Endothelial cell of umbilical vein (primary cell): ENCODE measurements around the gene COBLL1. TPM values are rescaled to one million over a fixed set of nuclear protein-coding genes. Genes with fewer than 3 reads are reported as not detected.
A peak's percentile ranks its signal among the peaks of the same experiment; 100 is the strongest.

ENCODE experiments used
- BruUV-seq: library from RNA; stranded (reverse); fragments of 400-500 nt; replicated peaks from 2 replicates; lab custom pipeline; 2021; lab: Mats Ljungman, UMichigan
- CTCF ChIA-PET: fragments of 300-600, 350-600 bp; sonication (Branson Sonifier 250); formaldehyde crosslinking; loops from one replicate; lab custom pipeline; 2021; ENCODE audit warnings: antibody characterized with exemption, inconsistent platforms; lab: Charles Lee
- POLR2A ChIA-PET: fragments of 300-600, 350-600 bp; sonication (Branson Sonifier 250); formaldehyde crosslinking; loops from one replicate; lab custom pipeline; 2021; ENCODE audit warnings: antibody characterized with exemption, inconsistent platforms; lab: Charles Lee
- DNase-seq: peaks from one replicate; pipeline ENCODE4 v3.0.0-alpha.2; 2011; ENCODE audit warnings: low read depth, low spot score
- FAIRE-seq: peaks from 2 replicates; lab custom pipeline; 2011; peaks lifted over from hg19 to GRCh38; lab: Jason Lieb, UNC
- H2AFZ ChIP-seq: 2 replicates; pipeline ENCODE4 v1.6.0; 2012; ENCODE audit warnings: low read depth, low read length, control low read depth, inconsistent platforms
- H3K27ac ChIP-seq: 2 replicates; pipeline ENCODE4 v1.5.1; 2011; ENCODE audit warnings: low read depth, mild to moderate bottlenecking, control low read depth, low read length, moderate library complexity; ENCODE audit not compliant: insufficient read depth
- H3K27me3 ChIP-seq, 2 experiments: 2 replicates each; pipeline versions ENCODE4 v1.6.0 to v1.6.1; 2011; ENCODE audit warnings: low read length in 2 of 2, mixed read lengths in 1 of 2; ENCODE audit not compliant: control insufficient read depth in 2 of 2, insufficient read depth in 2 of 2
- H3K36me3 ChIP-seq, 2 experiments: 2 replicates in 1 of 2; 3 replicates in 1 of 2; pipeline ENCODE4 v1.5.1; 2011; ENCODE audit warnings: low read length in 2 of 2, mild to moderate bottlenecking in 1 of 2, moderate library complexity in 1 of 2; ENCODE audit not compliant: control insufficient read depth in 2 of 2, insufficient read depth in 2 of 2; ENCODE audit errors: extremely low read depth in 1 of 2
- H3K4me1 ChIP-seq: 3 replicates; pipeline ENCODE4 v1.5.1; 2011; ENCODE audit warnings: mild to moderate bottlenecking, low read length; ENCODE audit not compliant: control insufficient read depth, insufficient read depth; ENCODE audit errors: extremely low read depth
- H3K4me2 ChIP-seq: 2 replicates; pipeline ENCODE4 v1.6.1; 2011; ENCODE audit warnings: low read length, control low read depth, mixed read lengths; ENCODE audit not compliant: insufficient read depth
- H3K4me3 ChIP-seq, 3 experiments: fragments of 200-600 bp in 1 of 3; sonication (generic), shearing (Covaris generic) in 1 of 3; replicated peaks in 1 of 3; 2 replicates each; pipeline ENCODE4 v1.5.1; 2011 to 2016; ENCODE audit warnings: control low read depth in 3 of 3, low read length in 3 of 3, mild to moderate bottlenecking in 2 of 3, inconsistent platforms in 1 of 3, low read depth in 1 of 3, moderate library complexity in 1 of 3; ENCODE audit not compliant: insufficient read depth in 1 of 3
- H3K79me2 ChIP-seq: 2 replicates; pipeline ENCODE4 v1.6.0; 2012; ENCODE audit warnings: low read length, inconsistent platforms; ENCODE audit not compliant: control insufficient read depth, insufficient read depth
- H3K9ac ChIP-seq: replicated peaks from 2 replicates; pipeline ENCODE3; 2011; ENCODE audit warnings: low read length, control low read depth; ENCODE audit not compliant: insufficient read depth; ENCODE audit errors: extremely low read depth
- H3K9me1 ChIP-seq: replicated peaks from 3 replicates; pipeline ENCODE4 v1.6.0; 2011; ENCODE audit warnings: mild to moderate bottlenecking, low read length; ENCODE audit not compliant: control insufficient read depth, insufficient read depth; ENCODE audit errors: extremely low read depth
- H3K9me3 ChIP-seq: replicated peaks from 2 replicates; pipeline ENCODE4 v1.5.1; 2012; ENCODE audit warnings: low read length, inconsistent platforms; ENCODE audit not compliant: control insufficient read depth, insufficient read depth
- H4K20me1 ChIP-seq: replicated peaks from 2 replicates; pipeline ENCODE3; 2011; ENCODE audit warnings: mild to moderate bottlenecking, low read length; ENCODE audit not compliant: control insufficient read depth, insufficient read depth; ENCODE audit errors: extremely low read depth
- EZH2 ChIP-seq: IDR thresholded peaks from 2 replicates; pipeline ENCODE4 v1.6.1; 2012; ENCODE audit warnings: borderline replicate concordance, low read depth, mild to moderate bottlenecking, moderate library complexity, low read length, inconsistent platforms; ENCODE audit not compliant: severe bottlenecking
- FOS ChIP-seq: IDR thresholded peaks from 2 replicates; pipeline ENCODE4 v1.6.1; 2011; ENCODE audit warnings: mild to moderate bottlenecking, low read length, moderate library complexity, borderline replicate concordance; ENCODE audit not compliant: insufficient read depth
- GATA2 ChIP-seq: IDR thresholded peaks from 2 replicates; pipeline ENCODE4 v1.7.0; 2011; ENCODE audit warnings: low read depth, mild to moderate bottlenecking, moderate library complexity, mixed read lengths, low read length; ENCODE audit not compliant: insufficient read length, insufficient read depth
- JUN ChIP-seq: IDR thresholded peaks from 2 replicates; pipeline ENCODE4 v1.6.1; 2011; ENCODE audit warnings: borderline replicate concordance, low read depth; ENCODE audit not compliant: insufficient read length, insufficient read depth
- MYC ChIP-seq: IDR thresholded peaks from one replicate; pipeline ENCODE4 v1.6.1; 2011; ENCODE audit warnings: mild to moderate bottlenecking, low read depth, low read length
- POLR2A ChIP-seq: IDR thresholded peaks from 2 replicates; pipeline ENCODE4 v1.6.1; 2012; ENCODE audit warnings: low read depth, mild to moderate bottlenecking, control low read depth, low read length
- POLR2AphosphoS5 ChIP-seq: IDR thresholded peaks from 2 replicates; pipeline ENCODE4 v1.6.1; 2012; ENCODE audit warnings: low read depth, mild to moderate bottlenecking, control low read depth, low read length, moderate library complexity; ENCODE audit not compliant: insufficient read depth
- dilution Hi-C: fragments of 300-500 bp; cut with MboI; formaldehyde crosslinking; loops from one replicate; pipeline ENCODE4 v1.15.0; 2019; ENCODE audit warnings: low sequenced_read_pairs; ENCODE audit not compliant: extremely low pct_ligation_motif_present
- intact Hi-C: fragments of 100-400 bp; cut with micrococcal nuclease; formaldehyde crosslinking; loops from one replicate; pipeline ENCODE4 v1.10.0; 2022
- polyA plus RNA-seq, 4 experiments: library from polyadenylated mRNA; depleted of rRNA in 3 of 4; stranded (reverse) in 3 of 4; unstranded in 1 of 4; fragments of >200 nt; gene quantifications; 2 replicates each; pipeline versions ENCODE4 v1.2.1 to v1.2.3, GENCODE V29; 2011 to 2012; ENCODE audit warnings: missing spikeins in 1 of 4
- total RNA-seq: library from RNA; stranded (reverse); gene quantifications from 2 replicates; pipeline ENCODE4 v1.2.3, GENCODE V29; 2021
- TF ChIP-seq, protein P1 (sequence below): IDR thresholded peaks from 2 replicates; pipeline ENCODE4 v1.6.1; 2011; ENCODE audit not compliant: insufficient read depth, insufficient read length
- TF ChIP-seq, protein P2 (sequence below), 2 donors: IDR thresholded peaks; 1 replicate in 1 of 2; 2 replicates in 1 of 2; pipeline ENCODE4 v1.5.1; 2011; ENCODE audit warnings: low read length in 2 of 2, mild to moderate bottlenecking in 2 of 2, moderate library complexity in 2 of 2, control low read depth in 1 of 2, inconsistent platforms in 1 of 2, low read depth in 1 of 2; ENCODE audit not compliant: insufficient read depth in 1 of 2; ENCODE audit errors: extremely low read depth in 1 of 2

The COBLL1 gene
- total and polyA plus RNA-seq, 2 donors (not counting 3 experiments of a cell fraction or from before 2014, with no cell fraction given): 9.1 to 38.4 TPM

DNA sequence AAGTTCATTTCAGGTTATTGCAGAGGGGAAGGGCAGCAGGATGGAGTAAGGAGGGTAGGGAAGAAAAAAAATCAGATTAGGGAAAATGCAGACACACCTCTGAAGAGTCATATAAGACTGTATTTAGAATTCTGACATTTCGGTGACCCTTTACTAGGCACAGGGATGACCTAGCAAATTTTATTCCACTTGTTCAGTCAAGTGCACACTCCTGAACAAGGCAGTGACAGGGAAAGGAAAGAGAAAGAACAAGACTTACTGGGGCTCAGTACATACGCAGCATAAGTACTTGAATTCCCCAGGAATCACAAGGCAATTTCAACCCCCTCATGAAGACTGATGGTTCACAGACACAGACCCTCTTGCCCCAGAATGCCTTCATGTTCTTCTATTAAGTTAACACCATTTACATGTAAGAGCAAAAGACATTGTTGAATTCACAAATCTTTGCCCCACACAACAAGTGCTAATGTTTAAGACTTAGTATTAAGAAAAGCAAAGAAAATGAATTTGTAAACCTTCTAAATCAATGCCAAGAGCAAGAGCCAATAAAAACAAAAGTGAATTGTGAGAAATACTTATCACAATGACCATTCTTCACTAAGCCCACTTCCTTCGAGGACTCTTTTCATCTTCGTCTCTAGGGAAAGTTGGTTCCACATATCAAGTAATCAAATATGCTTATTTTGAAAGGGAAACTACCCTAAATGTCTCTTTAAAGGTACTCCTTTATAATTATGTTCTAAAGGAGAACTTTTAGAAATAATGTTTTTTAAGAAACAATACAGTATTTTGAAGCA, 47.0 kb downstream of the COBLL1 start:
- CTCF ChIA-PET: interaction anchor here (1.9 kb wide), 1 partner anchor 47 kb away, joined by 8 read pairs; the partner anchor contains the start of gene COBLL1
- H3K79me2 ChIP-seq: no peaks in the 10 kb centered on the region
- no peaks in the 10 kb centered on the region for H3K36me3 ChIP-seq
- POLR2A ChIA-PET: no interaction called here
- FAIRE-seq (peak; percentile 86), DNase-seq (peak; percentile 94)
- H2AFZ ChIP-seq: no peak overlapping the region
- peaks cover 10% of the 10 kb centered on the region for H3K4me1 ChIP-seq
- H3K9ac ChIP-seq: peak overlapping the region; percentile 19
- dilution Hi-C loops: no loop called here
- H3K9me3 ChIP-seq: no peaks in the 10 kb centered on the region
- no peaks in the 10 kb centered on the region for H3K27me3 ChIP-seq
- H4K20me1 ChIP-seq: no peaks in the 10 kb centered on the region
- peak overlapping the region in 1 of 3 experiments; percentile 22 for H3K4me3 ChIP-seq
- no peaks in the 10 kb centered on the region for H3K9me1 ChIP-seq
- peak overlapping the region; percentile 45 for H3K27ac ChIP-seq
- BruUV-seq: no TSS peak
- TF ChIP-seq JUN (no peak), GATA2 (no peak), FOS (no peak), POLR2A (no peak), POLR2AphosphoS5 (no peak), MYC (no peak), EZH2 (no peak)
- TF ChIP-seq, protein P1, sequence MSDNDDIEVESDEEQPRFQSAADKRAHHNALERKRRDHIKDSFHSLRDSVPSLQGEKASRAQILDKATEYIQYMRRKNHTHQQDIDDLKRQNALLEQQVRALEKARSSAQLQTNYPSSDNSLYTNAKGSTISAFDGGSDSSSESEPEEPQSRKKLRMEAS: no peak
- TF ChIP-seq, protein P2, sequence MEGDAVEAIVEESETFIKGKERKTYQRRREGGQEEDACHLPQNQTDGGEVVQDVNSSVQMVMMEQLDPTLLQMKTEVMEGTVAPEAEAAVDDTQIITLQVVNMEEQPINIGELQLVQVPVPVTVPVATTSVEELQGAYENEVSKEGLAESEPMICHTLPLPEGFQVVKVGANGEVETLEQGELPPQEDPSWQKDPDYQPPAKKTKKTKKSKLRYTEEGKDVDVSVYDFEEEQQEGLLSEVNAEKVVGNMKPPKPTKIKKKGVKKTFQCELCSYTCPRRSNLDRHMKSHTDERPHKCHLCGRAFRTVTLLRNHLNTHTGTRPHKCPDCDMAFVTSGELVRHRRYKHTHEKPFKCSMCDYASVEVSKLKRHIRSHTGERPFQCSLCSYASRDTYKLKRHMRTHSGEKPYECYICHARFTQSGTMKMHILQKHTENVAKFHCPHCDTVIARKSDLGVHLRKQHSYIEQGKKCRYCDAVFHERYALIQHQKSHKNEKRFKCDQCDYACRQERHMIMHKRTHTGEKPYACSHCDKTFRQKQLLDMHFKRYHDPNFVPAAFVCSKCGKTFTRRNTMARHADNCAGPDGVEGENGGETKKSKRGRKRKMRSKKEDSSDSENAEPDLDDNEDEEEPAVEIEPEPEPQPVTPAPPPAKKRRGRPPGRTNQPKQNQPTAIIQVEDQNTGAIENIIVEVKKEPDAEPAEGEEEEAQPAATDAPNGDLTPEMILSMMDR (IDR thresholded peaks at IDR 0.05; ENCODE audit: extremely low read depth in 1 of 2, insufficient read depth in 1 of 2, low read depth in 1 of 2, low read length in 2 of 2): no peak
- H3K4me2 ChIP-seq: peak overlapping the region; percentile 68
- intact Hi-C loops: loop anchor here (1.0 to 2.0 kb wide), 2 partner anchors 9 to 46 kb away; partner anchors contain the start of gene COBLL1
